Immature natural killer cell (primary cell): ENCODE data around the gene LRRFIP1. TPM values are rescaled to one million over a fixed set of nuclear protein-coding genes. Genes with fewer than 3 reads are reported as not detected.

Experiments
- DNase-seq, 3 donors: peaks; one replicate each; pipeline ENCODE4 v3.0.0; 2022; ENCODE audit warnings: mixed read lengths in 1 of 3
- H3K27ac Mint-ChIP-seq, 6 donors: one replicate each; pipeline ENCODE4 v1.8.0; 2020; ENCODE audit warnings: mixed read lengths in 6 of 6, mild to moderate bottlenecking in 5 of 6, inconsistent platforms in 4 of 6, moderate library complexity in 3 of 6
- H3K27me3 Mint-ChIP-seq, 3 donors: one replicate each; pipeline ENCODE4 v1.8.0; 2020 to 2021; ENCODE audit warnings: low read depth in 3 of 3, mild to moderate bottlenecking in 3 of 3, mixed read lengths in 3 of 3, moderate library complexity in 3 of 3, inconsistent platforms in 1 of 3
- H3K36me3 Mint-ChIP-seq, 3 donors: one replicate each; pipeline ENCODE4 v1.8.0; 2020; ENCODE audit warnings: mixed read lengths in 3 of 3, inconsistent platforms in 2 of 3, mild to moderate bottlenecking in 2 of 3
- H3K4me1 Mint-ChIP-seq, 2 donors: one replicate each; pipeline ENCODE4 v1.8.0; 2020; ENCODE audit warnings: inconsistent platforms in 2 of 2, mild to moderate bottlenecking in 2 of 2, mixed read lengths in 2 of 2, moderate library complexity in 1 of 2
- H3K4me3 Mint-ChIP-seq, 5 donors: one replicate each; pipeline ENCODE4 v1.8.0; 2020; ENCODE audit warnings: mild to moderate bottlenecking in 5 of 5, mixed read lengths in 5 of 5, inconsistent platforms in 3 of 5, moderate library complexity in 3 of 5
- H3K9me3 Mint-ChIP-seq, 6 donors: one replicate each; pipeline ENCODE4 v1.8.0; 2020; ENCODE audit warnings: mild to moderate bottlenecking in 6 of 6, mixed read lengths in 6 of 6, inconsistent platforms in 4 of 6, moderate library complexity in 3 of 6
- polyA plus RNA-seq, 3 donors: library from polyadenylated mRNA; unstranded; fragments of 300-500 nt; fragmentation: Illumina TruSeq; gene quantifications; one replicate each; pipeline ENCODE4 v1.2.3, GENCODE V29; 2021

The LRRFIP1 gene
- polyA plus RNA-seq, 3 donors from 2014 or later: 62.5 to 137 (median 80.0) TPM

DNA sequence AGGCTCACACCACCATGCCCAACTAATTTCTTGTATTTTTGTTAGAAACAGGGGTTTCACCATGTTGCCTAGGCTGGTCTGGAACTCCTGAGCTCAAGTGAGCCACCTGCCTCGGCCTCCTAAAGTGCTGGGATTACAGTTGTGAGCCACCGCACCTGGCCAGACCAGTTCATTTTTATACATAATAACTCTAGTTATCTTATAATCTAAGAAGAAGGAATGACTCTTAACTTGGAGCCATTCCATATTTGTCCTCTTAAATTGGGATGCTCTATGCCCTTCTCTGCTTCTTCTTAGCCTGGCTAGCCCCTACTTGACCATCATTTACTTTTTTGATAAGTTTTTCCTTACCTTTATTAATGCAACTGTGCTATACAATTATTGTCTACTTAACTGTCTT, 174.1 kb downstream of the LRRFIP1 start:
- H3K4me3 Mint-ChIP-seq: no peak overlapping the region
- peaks cover 0 to 16% (median 0%) of the 10 kb centered on the region in 3 donors for H3K36me3 Mint-ChIP-seq
- H3K27me3 Mint-ChIP-seq: peaks cover 0 to 6% (median 0%) of the 10 kb centered on the region in 3 donors
- no peak overlapping the region for H3K27ac Mint-ChIP-seq
- no peaks in the 10 kb centered on the region for H3K4me1 Mint-ChIP-seq
- DNase-seq: no peak
- H3K9me3 Mint-ChIP-seq: no peaks in the 10 kb centered on the region

DNA sequence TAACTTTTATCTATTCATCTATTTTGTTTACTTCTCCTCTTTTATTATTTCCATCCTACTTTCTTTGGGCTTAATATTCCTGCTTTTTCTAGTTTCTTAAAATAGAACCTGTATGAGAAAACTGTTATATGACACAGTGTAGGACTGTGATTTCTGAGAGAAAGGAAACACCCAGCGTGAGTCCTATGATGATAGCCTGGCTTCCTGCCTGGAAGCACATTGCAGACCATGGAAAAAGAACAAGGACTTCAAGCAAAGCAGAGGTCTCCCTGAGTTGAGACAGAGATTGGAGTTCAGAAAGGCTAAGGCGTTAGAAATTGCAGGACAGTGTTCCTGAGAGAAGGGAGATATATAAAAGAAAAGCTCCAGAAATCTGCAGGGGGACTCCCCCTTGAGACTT, 178.9 kb downstream of the LRRFIP1 start:
- H3K9me3 Mint-ChIP-seq: no peaks in the 10 kb centered on the region
- H3K4me3 Mint-ChIP-seq: no peak overlapping the region

DNA sequence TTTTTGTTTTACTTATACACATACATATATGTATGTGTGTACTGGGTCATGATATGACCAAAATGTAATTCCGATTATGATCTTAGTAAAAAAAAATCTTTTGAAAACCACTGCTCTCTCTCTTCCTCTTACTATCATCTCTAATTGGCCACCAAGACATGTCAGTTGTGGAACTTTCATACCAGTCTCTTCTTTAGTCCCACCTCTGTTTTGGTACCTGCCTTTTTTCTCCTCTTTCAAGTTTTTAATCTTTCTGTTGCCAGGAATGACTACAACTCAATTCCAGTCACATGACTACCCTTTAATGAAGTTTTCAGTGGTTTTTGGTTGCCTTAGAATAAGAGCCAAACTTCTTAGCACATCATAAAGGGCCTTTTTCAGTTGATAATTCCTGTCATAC, 188.2 kb downstream of the LRRFIP1 start:
- Mint-ChIP-seq H3K27me3 (no peaks in the 10 kb centered on the region), H3K4me1 (no peaks in the 10 kb centered on the region), H3K36me3 (peaks cover 0 to 4% (median 0%) of the 10 kb centered on the region in 3 donors), H3K27ac (no peak overlapping the region), H3K9me3 (no peaks in the 10 kb centered on the region), H3K4me3 (no peak overlapping the region)
- DNase-seq: no peak

More for the DNA sequence above, 178.9 kb downstream of the LRRFIP1 start:
- DNase-seq: no peak
- peaks cover 0 to 3% (median 0%) of the 10 kb centered on the region in 3 donors for H3K36me3 Mint-ChIP-seq
- no peaks in the 10 kb centered on the region for H3K4me1 Mint-ChIP-seq
- no peak overlapping the region for H3K27ac Mint-ChIP-seq
- H3K27me3 Mint-ChIP-seq: peaks cover 0 to 6% (median 0%) of the 10 kb centered on the region in 3 donors

DNA sequence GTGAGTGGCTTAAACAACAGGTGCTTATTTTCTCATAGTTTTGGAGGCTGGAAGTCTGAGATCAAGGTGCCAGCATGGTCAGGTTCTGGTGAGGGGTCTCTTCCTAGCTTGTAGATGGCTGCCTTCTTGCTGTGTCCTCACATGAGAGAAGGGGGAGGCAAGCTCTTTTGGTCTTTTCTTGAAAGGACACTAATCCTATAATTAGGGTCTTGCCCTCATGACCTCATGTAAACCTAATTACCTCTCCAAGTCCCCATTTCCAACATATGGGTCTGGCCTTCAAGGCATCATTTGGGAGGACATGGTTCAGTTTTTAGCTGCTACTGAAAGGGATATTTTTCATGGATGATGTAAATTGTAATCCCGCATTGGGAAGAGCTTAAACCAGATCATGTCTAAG, 189.1 kb downstream of the LRRFIP1 start:
- H3K4me3 Mint-ChIP-seq: no peak overlapping the region
- DNase-seq: no peak
- no peaks in the 10 kb centered on the region for H3K4me1 Mint-ChIP-seq
- H3K36me3 Mint-ChIP-seq: peaks cover 0 to 4% (median 0%) of the 10 kb centered on the region in 3 donors
- no peaks in the 10 kb centered on the region for H3K9me3 Mint-ChIP-seq
- H3K27me3 Mint-ChIP-seq: no peaks in the 10 kb centered on the region
- no peak overlapping the region for H3K27ac Mint-ChIP-seq

DNA sequence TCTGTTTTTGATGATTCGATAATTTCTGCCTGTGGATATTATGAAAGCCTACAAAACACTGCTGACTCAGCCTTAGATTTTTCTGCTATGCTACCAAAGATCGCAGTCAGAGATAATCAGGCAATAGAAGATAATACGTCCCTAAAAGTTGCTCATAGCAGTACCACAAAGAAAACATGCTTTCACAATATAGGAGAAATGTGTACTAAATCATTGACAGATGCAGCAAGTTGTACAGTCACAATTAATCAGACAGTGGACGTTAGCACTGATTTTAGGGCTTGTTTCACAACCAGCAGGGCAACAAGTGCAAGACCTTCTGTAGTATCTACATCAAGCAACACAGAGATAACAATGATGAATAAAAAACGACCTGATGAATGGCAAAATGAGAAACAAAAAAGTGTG, 190.7 kb downstream of the LRRFIP1 start:
- no peaks in the 10 kb centered on the region for H3K4me1 Mint-ChIP-seq
- H3K36me3 Mint-ChIP-seq: peaks cover 0 to 8% (median 0%) of the 10 kb centered on the region in 3 donors
- DNase-seq: no peak
- H3K4me3 Mint-ChIP-seq: no peak overlapping the region
- no peak overlapping the region for H3K27ac Mint-ChIP-seq
- H3K9me3 Mint-ChIP-seq: no peaks in the 10 kb centered on the region
- no peaks in the 10 kb centered on the region for H3K27me3 Mint-ChIP-seq

DNA sequence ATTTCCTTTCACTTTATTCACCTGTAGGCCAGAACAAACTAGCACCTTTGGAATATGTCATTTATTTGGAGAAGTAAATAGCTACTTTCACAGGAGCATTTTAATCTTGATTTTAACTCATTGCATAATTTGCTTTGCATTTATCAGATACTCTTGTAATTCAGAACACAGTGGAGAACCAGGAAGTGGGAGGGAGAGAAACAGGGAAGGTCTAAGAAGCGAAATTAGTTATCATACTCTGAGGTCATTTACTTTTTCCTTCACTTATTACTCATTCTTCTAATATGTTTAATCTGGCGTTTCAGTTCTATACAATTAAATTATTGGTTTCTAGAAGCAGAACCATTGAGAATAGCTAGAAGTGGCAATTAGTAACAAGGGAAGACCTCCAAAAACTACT, 191.8 kb downstream of the LRRFIP1 start:
- H3K4me3 Mint-ChIP-seq: no peak overlapping the region
- no peaks in the 10 kb centered on the region for H3K27me3 Mint-ChIP-seq

DNA sequence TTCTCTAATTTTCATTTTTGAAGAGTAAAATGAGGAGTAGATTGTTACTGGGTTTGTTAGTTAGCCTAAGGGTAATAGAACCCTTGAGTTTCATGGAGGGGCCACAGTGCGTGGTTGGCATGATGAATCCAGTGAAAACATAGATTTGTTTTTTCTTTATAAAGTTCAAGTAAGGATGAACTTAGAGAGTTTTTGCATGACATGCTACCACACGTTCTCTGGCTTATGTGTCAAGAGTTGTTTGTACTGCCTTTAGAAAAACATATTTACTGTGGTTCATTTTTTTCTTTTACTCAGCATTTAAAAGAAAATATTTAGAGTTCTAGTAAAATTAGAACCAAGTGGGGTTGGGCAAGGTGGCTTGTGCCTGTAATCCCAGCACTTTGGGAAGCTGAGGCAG, 193.0 kb downstream of the LRRFIP1 start:
- H3K9me3 Mint-ChIP-seq: no peaks in the 10 kb centered on the region
- H3K27me3 Mint-ChIP-seq: no peaks in the 10 kb centered on the region
- H3K4me3 Mint-ChIP-seq: no peak overlapping the region
- H3K36me3 Mint-ChIP-seq: peaks cover 0 to 9% (median 0%) of the 10 kb centered on the region in 3 donors
- no peak for DNase-seq
- no peak overlapping the region for H3K27ac Mint-ChIP-seq
- no peaks in the 10 kb centered on the region for H3K4me1 Mint-ChIP-seq

More for the DNA sequence above, 191.8 kb downstream of the LRRFIP1 start:
- peaks cover 0 to 8% (median 0%) of the 10 kb centered on the region in 3 donors for H3K36me3 Mint-ChIP-seq
- H3K27ac Mint-ChIP-seq: no peak overlapping the region
- no peaks in the 10 kb centered on the region for H3K9me3 Mint-ChIP-seq
- DNase-seq: no peak
- H3K4me1 Mint-ChIP-seq: no peaks in the 10 kb centered on the region

DNA sequence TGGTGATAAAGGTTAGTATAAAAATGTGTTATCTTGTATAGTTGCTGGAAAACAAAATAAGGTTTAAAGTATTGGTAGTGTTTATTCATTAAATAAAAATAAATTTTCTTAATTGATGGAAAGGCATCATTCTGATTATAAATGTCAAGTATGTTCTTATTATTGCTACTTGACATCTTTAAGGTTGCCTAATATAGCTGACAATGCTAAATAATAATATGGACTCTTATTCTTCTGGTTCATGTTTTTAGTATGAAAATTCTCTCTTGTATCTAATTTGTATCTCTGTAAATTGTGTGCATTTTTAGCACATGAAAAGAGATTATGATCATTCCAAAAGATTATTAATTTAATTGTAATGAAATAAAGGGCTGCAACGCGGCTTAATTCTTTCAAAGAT, 196.2 kb downstream of the LRRFIP1 start:
- Mint-ChIP-seq H3K27ac (no peak overlapping the region), H3K27me3 (no peaks in the 10 kb centered on the region), H3K9me3 (no peaks in the 10 kb centered on the region), H3K36me3 (peaks cover 0 to 8% (median 0%) of the 10 kb centered on the region in 3 donors), H3K4me3 (no peak overlapping the region), H3K4me1 (no peaks in the 10 kb centered on the region)
- no peak for DNase-seq

DNA sequence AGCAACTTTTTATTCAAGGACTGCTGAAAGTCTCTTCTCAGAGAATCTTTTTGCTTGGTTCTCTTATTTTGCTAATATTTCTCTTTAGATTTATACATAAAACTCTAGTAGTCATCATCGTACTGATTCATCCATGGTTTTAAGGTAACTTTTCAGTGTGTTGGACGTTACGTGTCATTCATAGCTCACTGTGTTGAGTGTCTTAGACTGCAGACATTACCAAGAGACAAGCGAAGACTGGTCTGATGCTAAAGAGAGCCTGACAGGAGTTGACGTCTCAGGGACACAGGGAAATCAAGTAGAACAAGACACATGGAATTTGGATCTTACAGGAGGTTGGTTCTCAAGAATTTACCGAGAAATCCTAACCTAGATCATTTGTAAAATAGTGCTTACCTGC, 196.7 kb downstream of the LRRFIP1 start:
- Mint-ChIP-seq H3K36me3 (peaks cover 0 to 8% (median 0%) of the 10 kb centered on the region in 3 donors), H3K4me1 (no peaks in the 10 kb centered on the region), H3K27ac (no peak overlapping the region), H3K4me3 (no peak overlapping the region), H3K9me3 (no peaks in the 10 kb centered on the region), H3K27me3 (no peaks in the 10 kb centered on the region)
- DNase-seq: no peak

DNA sequence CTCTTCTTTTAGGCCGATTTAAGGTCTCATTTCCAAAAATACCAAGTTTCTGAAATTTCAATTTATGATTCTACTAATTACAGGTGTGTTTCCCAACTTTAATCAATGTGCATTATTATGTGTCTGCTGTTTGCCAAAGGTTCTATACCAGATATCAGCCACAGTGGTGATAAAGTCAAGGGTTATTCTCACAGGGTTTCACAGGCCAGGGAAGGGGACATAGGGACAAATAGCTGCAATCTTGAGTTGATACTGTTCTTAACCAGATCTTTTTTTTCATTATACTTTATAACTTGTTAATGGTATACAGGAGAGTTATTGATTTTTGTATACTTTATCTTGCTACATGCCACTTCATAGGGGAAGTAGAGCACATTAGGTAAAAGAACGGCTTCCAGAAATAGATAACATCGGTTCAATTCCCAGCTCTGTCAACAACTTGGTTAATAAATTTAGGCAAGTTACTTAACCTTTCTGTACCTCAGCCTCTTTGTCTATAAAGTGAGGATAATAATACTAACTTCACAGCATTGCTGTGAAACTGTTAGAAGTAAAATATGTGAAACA, 200.1 kb downstream of the LRRFIP1 start:
- DNase-seq: no peak
- Mint-ChIP-seq H3K4me1 (no peaks in the 10 kb centered on the region), H3K27me3 (peaks cover 0 to 2% (median 0%) of the 10 kb centered on the region in 3 donors), H3K27ac (no peak overlapping the region), H3K9me3 (no peaks in the 10 kb centered on the region), H3K36me3 (peaks cover 0 to 6% (median 4%) of the 10 kb centered on the region in 3 donors), H3K4me3 (no peak overlapping the region)

Other genes with a start within 250 kb of the LRRFIP1 start
- gene COL6A3, start 213.4 kb upstream of the LRRFIP1 start, polyA plus RNA-seq: under 1 TPM in 1 of 3 donors, not detected in 2; 0.04 TPM
- gene MLPH, start 140.3 kb upstream of the LRRFIP1 start, polyA plus RNA-seq: not detected
- gene PRLH, start 61.0 kb upstream of the LRRFIP1 start, polyA plus RNA-seq: not detected
- gene RAB17, start 36.9 kb upstream of the LRRFIP1 start, polyA plus RNA-seq: not detected
- gene RBM44, start 171.2 kb downstream of the LRRFIP1 start, polyA plus RNA-seq: under 1 TPM in 1 of 3 donors, not detected in 2; 0.08 TPM
- 100 to 1,000 TPM in 1 of 3 donors, 10 to 100 TPM in 2; 70.8 to 292 (median 96.5) TPM for gene RAMP1, start 232.0 kb downstream of the LRRFIP1 start, polyA plus RNA-seq